Ascending aorta (tissue), 2 donors: ENCODE results near the gene CSNK2A2. TPM values are rescaled to one million over a fixed set of nuclear protein-coding genes. Genes with fewer than 3 reads are reported as not detected.

ENCODE experiments used
- DNase-seq, 2 donors: peaks; one replicate each; pipeline ENCODE4 v3.0.0-alpha.2; 2019; ENCODE audit warnings: low spot score in 2 of 2
- H3K27ac ChIP-seq, 2 donors: fragments of 200-600 bp; sonication (generic); one replicate each; pipeline ENCODE4 v1.5.1; 2016 to 2017; ENCODE audit warnings: mild to moderate bottlenecking in 1 of 2
- H3K27me3 ChIP-seq: fragments of 200-600 bp; sonication (generic); one replicate; pipeline ENCODE4 v1.5.1; 2017
- H3K36me3 ChIP-seq, 2 donors: fragments of 200-600 bp; sonication (generic); one replicate each; pipeline ENCODE4 v1.5.1; 2016
- H3K4me1 ChIP-seq, 2 donors: fragments of 200-600 bp; sonication (generic); one replicate each; pipeline ENCODE4 v1.5.1; 2016 to 2017; ENCODE audit warnings: mild to moderate bottlenecking in 1 of 2
- H3K4me3 ChIP-seq, 2 donors: fragments of 200-600 bp; sonication (generic); one replicate each; pipeline ENCODE4 v1.5.1; 2016 to 2017; ENCODE audit warnings: mild to moderate bottlenecking in 1 of 2
- H3K9me3 ChIP-seq, 2 donors: fragments of 200-600 bp; sonication (generic); one replicate each; pipeline ENCODE4 v1.5.1; 2016
- intact Hi-C: fragments of 100-400 bp; cut with DNase I; formaldehyde crosslinking; loops from one replicate; pipeline ENCODE4 v1.15.1; 2023
- total RNA-seq: library from RNA; depleted of rRNA; stranded (reverse); fragments of >200 nt; gene quantifications from one replicate; pipeline ENCODE4 v1.1.0, GENCODE V29; 2016
- TF ChIP-seq, protein P1 (sequence below), 3 experiments: fragments of 200-600 bp in 2 of 3; fragments of 450-650 bp in 1 of 3; sonication (generic) in 2 of 3; IDR thresholded peaks; one replicate each; pipeline ENCODE4 v1.5.1; 2016 to 2019; ENCODE audit warnings: antibody characterized with exemption in 3 of 3, mild to moderate bottlenecking in 1 of 3, moderate library complexity in 1 of 3

CSNK2A2 gene
- total RNA-seq, 1 donor from 2014 or later: 14.5 TPM

DNA sequence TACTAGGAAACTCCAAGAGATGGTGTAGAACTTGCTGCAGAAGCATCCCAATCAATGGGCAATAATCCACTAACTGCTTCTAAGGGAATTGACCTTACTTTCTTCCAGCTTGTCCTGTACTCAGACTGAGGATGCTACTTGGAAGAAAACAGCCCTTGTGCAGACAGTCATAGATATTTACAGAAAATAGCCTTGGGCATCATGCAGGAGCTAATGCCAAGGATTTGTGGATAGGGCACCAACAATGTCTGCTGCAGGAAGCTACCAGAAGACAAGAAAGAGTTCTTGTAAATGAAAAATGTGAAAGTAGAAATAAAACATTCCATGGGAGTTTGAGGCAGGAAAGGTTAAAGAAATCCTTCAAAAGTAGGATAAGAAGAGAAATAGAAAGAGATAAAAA lies 21.5 kb upstream of the CSNK2A2 start:
- H3K36me3 ChIP-seq: no peaks in the 10 kb centered on the region
- intact Hi-C loops: no loop called here
- no peaks in the 10 kb centered on the region for H3K4me1 ChIP-seq
- no peaks in the 10 kb centered on the region for H3K9me3 ChIP-seq
- DNase-seq: no peak
- H3K27me3 ChIP-seq: no peaks in the 10 kb centered on the region
- H3K4me3 ChIP-seq: no peak overlapping the region
- no peak overlapping the region for H3K27ac ChIP-seq
- TF ChIP-seq, protein P1, sequence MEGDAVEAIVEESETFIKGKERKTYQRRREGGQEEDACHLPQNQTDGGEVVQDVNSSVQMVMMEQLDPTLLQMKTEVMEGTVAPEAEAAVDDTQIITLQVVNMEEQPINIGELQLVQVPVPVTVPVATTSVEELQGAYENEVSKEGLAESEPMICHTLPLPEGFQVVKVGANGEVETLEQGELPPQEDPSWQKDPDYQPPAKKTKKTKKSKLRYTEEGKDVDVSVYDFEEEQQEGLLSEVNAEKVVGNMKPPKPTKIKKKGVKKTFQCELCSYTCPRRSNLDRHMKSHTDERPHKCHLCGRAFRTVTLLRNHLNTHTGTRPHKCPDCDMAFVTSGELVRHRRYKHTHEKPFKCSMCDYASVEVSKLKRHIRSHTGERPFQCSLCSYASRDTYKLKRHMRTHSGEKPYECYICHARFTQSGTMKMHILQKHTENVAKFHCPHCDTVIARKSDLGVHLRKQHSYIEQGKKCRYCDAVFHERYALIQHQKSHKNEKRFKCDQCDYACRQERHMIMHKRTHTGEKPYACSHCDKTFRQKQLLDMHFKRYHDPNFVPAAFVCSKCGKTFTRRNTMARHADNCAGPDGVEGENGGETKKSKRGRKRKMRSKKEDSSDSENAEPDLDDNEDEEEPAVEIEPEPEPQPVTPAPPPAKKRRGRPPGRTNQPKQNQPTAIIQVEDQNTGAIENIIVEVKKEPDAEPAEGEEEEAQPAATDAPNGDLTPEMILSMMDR (IDR thresholded peaks at IDR 0.05): no peak

DNA sequence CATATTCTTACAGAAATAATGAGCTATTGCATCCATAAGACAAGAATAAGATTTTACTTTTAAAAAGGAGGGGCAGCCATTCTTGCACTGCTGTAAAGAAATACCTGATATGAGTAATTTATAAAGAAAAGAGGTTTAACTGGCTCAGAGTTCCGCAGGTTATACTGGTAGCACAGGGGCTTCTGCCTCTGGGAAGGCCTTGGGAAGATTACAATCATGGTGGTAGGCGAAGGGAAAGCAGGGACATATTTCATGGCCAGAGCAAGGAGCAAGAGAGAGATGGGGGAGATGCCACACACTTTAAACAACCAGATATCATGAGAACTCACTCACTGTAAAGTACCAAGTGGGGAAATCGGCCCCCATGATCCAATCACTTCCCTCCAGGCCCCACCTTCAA lies 20.9 kb upstream of the CSNK2A2 start:
- TF ChIP-seq, protein P1 (IDR thresholded peaks at IDR 0.05): no peak
- intact Hi-C loops: no loop called here

DNA sequence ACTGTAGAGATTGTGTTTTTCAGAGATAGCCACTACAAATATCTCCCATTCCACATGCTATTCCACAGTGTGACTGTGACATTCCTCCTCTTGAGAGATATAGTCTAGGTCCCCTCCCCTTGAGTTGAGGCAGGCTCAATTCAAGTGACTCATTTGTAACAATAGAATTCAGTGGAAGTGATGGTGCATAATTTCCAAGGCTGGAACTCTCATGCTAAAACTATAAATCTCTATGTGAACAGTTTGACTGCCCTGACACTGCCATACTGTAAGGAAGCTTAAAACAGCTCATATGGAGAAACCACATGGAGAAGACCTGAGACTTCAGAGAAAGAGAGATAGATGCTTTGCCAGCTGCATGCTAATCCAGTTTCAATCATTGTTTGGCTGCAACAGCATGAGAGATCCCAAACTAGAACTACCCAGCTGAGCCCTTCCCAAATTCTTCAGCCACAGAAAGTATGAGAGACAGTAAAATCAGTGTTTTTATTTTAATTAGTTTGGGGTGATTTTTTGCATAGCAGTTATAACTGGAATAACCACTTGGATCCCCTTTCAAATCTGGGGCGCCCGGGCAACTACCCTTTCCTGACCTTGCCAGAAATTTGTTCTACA lies 19.5 kb upstream of the CSNK2A2 start:
- TF ChIP-seq, protein P1 (IDR thresholded peaks at IDR 0.05): no peak
- no peaks in the 10 kb centered on the region for H3K36me3 ChIP-seq
- H3K27ac ChIP-seq: no peak overlapping the region
- intact Hi-C loops: no loop called here
- no peaks in the 10 kb centered on the region for H3K27me3 ChIP-seq
- no peaks in the 10 kb centered on the region for H3K4me1 ChIP-seq
- DNase-seq: no peak
- no peak overlapping the region for H3K4me3 ChIP-seq
- no peaks in the 10 kb centered on the region for H3K9me3 ChIP-seq

More for the DNA sequence above, 20.9 kb upstream of the CSNK2A2 start:
- DNase-seq: no peak
- no peaks in the 10 kb centered on the region for H3K36me3 ChIP-seq
- H3K4me1 ChIP-seq: no peaks in the 10 kb centered on the region
- H3K27me3 ChIP-seq: no peaks in the 10 kb centered on the region
- H3K9me3 ChIP-seq: no peaks in the 10 kb centered on the region
- H3K27ac ChIP-seq: no peak overlapping the region
- H3K4me3 ChIP-seq: no peak overlapping the region

DNA sequence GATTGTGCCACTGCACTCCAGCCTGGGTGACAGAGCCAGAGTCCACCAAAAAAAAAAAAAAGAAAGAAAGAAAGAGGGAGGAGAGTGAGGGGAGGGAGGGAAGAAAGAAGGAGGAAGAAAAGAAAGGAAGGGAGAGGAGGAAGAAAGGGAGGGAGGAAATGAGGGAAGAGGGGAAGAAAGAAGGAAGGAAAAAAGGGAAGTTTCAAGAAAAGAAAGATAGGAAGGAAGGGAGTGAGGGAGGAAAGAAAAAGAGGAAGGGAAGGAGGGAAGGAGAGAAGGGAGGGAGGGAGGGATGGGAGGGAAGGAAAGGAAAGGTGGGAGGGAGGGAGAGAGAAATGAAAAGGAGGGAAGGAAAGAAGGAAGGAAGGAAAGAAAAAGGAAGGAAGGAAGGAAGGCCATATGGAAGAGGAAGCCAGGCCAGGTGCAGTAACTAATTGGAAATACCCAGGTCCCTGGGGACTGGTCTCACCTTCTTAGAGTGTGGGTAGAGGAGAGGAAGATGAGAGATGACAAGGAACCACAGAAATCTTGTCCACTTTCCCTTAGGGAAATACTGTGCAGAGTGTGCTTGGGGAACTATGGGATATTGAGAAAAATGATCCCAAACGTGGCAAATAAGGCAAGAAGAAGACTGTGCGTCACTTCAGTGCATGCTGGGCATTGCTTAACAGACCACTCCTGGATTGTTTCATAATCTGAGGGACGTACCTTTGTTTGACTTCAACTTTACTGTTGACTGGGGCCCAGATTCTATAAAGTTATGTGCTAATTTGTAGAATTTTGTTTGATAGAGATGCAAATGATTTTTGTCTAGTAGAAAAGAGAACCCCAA lies 15.1 kb upstream of the CSNK2A2 start:
- H3K36me3 ChIP-seq: no peaks in the 10 kb centered on the region
- H3K27ac ChIP-seq: no peak overlapping the region
- no peak overlapping the region for H3K4me3 ChIP-seq
- no peaks in the 10 kb centered on the region for H3K4me1 ChIP-seq
- no peaks in the 10 kb centered on the region for H3K27me3 ChIP-seq
- H3K9me3 ChIP-seq: no peaks in the 10 kb centered on the region
- no peak for DNase-seq
- intact Hi-C loops: no loop called here
- TF ChIP-seq, protein P1 (IDR thresholded peaks at IDR 0.05): no peak

DNA sequence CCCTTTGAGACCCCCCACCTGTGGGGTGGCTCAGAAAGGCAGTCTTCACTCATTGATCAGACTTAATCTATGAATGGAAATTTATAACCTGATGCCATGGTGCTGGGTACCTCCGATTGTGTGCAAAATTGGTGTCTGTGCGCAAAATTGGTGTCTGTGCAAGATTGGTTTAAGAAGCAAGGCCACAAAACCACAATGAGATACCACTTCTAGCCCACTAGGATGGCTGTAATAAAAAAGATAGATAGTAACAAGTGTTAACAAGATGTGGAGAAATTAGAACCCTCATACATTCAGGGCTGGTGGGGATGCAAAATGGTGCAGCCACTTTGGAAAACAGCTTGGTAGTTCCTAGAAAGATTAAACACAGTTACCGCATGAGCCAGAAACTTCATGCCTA lies 13.9 kb upstream of the CSNK2A2 start:
- Histone ChIP-seq H3K4me1 (no peaks in the 10 kb centered on the region), H3K27ac (no peak overlapping the region), H3K9me3 (no peaks in the 10 kb centered on the region), H3K4me3 (no peak overlapping the region), H3K36me3 (no peaks in the 10 kb centered on the region), H3K27me3 (no peaks in the 10 kb centered on the region)
- TF ChIP-seq, protein P1 (IDR thresholded peaks at IDR 0.05): no peak
- intact Hi-C loops: no loop called here
- no peak for DNase-seq
